GM21737 (cell line): ENCODE results near the gene CHML.

ENCODE experiments used
- ATAC-seq: cut with Tn5 transposase; IDR thresholded peaks from one replicate; pipeline ENCODE4 v1.9.1; 2021; ENCODE audit warnings: mild to moderate bottlenecking, moderate library complexity; ENCODE audit not compliant: unreplicated experiment

Gene CHML

DNA sequence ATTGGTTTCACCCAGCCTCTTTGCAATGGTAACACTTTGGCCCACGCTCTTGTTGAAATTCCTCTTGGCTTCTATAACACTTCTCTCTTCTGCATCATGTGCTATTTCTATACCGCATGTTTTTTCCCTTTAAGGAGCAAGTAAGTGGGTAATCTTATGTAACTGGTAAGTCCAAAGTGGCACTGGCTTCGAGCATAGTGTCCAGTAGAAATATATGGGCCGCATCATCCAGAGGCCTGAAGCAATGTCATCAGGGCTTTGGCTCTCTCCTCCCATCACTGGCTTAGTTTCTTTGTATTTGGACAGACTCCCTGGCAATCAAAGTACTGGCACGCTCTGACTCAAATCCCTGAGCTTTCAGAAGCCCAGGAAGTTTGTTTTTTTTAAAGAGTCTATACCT is 17.5 kb downstream of the CHML start:
- ATAC-seq = no peak

DNA sequence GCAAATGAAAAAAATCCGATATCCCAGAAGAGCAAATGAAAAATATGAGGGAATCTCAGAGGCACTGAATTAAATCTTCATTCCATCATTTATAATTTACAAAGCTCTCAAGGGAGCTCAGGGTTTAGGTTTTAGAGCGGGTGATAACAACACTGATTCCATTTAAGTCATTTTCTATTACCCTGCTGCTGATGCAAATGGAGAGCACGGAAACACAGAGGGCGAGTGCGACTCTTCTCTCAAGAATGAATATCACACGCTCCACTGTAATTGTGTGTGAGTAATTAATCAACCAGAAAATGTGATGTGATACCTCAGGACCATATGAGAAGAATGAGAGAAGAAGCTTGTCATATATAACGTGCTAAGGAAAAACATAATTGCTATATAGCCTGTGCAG is 22.7 kb downstream of the CHML start:
- ATAC-seq = no peak

DNA sequence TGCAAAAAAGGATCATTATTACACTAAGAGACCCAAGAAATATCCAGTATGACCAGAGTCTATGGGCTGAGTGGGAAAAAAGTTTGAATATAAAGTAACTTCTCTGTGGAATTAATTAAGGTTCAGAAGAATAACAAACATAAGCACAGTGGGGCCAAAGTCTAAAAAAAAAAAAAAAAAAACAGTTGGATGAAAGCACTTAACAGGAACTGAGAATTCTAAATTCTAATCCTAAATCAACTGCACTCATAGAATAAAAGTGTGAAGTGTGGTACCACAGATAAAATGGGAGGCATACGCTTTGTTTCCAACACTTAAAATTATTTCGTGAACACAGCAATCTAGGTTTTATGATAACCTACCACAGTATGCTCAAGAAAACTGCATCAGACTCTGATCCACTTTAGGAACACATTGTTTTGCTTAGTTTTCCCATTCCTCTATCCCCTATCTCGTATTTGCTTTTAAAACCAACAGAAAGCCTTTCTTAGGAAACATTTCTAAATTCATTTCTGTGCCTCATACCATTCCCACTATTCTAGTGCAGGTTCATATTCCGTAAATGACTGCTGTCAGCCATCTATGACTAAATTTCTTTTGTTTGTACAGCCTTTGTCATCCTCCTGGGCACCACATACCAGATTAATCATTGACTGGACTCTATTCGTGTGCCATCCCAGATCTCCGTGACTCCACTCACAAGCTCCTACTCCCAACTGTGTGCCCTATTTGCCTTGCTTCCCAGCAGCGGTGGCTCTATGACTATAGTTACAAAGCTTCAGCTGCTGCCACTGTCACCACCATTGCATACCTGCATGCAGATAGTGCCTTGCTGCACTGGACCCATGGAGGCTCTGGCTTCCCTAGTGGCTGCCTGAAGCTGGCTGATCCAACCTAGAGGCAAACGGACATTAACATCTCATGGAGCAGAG is 24.9 kb downstream of the CHML start:
- no peak for ATAC-seq

DNA sequence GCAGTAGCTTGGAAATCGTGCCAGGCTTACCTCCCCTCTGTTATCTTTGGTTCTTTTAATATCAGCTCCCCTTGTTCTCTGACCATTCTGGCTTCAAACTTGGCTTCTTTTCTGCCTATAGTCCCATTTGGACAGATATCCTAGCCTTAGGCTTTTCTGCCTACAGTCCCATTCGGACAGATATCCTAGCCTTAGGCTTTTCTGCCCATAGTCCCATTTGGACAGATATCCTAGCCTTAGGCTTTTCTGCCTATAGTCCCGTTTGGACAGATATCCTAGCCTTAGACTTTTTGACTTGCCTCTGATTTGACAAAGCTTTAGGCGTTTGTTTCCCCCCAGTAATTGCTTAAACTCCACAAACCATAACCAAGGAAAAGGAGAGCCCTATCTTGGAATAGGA is 25.6 kb downstream of the CHML start:
- no peak for ATAC-seq

DNA sequence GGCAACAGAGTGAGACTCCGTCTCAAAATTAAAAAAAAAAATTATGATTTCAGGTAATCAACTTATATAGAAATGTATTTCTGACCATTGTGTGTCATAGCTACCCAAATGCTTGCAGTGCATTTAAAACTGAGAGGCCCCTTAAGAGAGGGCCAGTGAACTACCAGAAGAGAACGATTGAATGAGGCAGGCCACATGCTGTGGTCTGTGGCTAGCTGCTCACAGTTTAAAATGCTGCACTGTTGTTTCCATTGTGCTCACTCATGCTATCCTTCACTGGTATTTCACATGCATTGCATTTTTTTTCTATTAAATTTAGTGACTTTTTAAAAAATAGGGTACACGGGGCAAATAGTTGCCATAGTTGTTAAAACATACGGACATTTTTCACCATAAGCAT is 26.0 kb downstream of the CHML start:
- no peak for ATAC-seq

DNA sequence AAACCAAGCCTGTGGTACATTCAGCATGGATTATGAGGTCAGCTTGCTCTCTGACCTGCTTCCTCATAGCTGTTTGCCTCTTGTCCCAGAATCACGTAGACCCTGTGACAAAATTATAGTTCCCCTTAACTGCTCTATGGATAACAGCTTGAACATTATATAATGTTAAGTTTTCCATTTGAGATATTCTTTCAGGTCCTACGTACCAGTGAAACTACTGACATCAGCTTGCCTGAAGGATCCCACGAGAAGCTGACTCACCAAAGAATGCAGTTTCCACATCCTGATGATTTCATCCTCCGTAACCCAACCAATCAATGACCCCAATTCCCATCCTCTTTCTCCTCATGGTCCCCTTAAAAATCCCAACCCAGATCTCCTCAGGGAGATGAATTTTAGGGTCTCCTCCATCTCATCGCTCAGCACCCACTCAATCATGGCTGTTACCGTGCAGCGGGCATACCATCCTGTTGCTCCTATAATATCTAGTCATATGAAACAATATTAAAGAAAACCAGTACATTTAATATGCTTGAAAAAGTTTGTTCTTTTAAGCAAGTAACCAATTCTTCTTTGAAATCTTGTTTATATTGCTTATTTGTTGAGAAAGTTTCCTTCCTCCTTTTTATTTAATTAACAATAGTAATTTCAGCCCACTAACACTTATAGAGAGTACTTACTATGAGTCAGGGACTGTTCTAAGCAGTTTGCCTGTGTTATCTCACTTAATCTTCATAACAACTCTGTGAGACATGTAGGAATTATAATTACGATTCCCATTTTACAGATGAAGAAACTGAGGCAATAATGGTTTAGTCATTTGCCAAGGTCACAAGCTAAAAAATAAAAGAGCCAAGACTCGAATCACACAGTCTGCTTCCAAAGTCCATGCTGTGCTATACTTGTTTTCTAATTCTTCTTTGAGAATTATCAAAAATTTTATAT is 27.4 kb downstream of the CHML start:
- ATAC-seq = no peak

DNA sequence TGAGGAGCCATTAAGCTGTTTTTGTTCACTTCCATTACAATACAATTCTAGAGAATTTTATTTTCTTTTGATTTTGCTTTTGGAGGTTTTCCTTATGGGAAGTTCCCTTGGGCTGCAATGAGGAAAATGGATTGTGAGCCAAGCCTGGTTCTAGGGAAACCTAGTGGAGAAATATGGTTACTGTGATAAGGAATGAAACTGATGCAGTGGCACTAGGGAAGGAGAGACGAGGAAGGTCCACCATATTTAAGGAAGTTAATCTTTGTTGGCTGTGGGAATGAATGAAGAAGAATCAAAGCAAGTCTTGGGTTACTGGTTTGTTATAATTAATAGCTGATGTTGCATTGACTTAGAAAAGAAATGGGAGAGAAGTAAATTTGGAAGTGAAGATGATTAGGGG is 28.4 kb downstream of the CHML start:
- ATAC-seq = no peak

DNA sequence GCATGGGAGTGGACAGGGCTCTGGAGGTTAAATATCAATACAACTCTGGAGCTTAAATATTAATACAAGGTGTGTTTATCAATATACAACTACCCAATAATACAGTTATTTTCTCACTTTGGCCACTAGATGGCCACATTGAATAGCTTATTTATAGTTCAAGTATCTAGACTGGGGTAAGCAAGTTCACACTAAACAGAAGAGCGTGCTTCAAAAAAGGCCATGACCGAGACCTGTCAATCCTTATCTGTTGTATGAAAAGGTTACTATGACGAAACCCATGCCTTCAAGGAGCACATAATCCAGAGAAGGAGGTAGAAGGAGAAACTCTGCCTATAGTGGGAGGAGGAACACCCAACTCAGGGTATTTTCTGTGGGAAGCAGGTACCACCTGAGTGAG is 29.1 kb downstream of the CHML start:
- ATAC-seq = peak; percentile 84

DNA sequence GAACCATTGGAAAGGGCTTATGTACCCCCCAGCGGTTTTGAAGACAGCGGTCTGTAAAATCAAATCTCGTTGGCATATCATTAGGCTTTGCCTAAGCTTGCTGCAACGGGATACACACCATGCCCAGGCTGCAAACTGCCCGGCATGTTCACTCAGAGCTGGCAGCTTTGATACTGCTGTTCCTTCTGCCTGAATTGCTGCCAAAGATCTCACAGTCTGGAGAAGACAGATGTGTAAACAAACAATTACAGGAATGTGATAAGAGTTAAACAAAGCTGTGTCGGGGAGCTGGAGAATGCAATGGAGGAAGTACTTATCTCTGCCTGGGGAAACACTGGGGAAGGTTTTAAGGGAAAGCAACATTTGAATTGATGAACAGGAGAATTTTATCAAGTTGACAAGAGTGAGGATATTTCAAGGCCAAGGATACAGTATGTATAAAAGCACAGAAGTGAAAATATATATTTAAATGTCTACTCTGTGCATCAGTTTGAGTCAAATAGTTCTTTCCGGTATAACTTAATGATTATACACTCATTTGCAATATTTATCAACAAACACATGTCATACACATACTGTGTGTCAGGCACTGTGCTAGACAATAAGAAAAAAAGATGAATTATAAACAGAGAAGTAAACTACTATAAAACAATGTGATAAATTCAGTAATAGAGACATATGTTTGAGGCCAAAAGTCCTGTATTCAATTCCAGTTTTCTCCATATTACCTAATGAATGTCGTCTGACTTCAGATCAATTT is 29.9 kb downstream of the CHML start:
- ATAC-seq = no peak

DNA sequence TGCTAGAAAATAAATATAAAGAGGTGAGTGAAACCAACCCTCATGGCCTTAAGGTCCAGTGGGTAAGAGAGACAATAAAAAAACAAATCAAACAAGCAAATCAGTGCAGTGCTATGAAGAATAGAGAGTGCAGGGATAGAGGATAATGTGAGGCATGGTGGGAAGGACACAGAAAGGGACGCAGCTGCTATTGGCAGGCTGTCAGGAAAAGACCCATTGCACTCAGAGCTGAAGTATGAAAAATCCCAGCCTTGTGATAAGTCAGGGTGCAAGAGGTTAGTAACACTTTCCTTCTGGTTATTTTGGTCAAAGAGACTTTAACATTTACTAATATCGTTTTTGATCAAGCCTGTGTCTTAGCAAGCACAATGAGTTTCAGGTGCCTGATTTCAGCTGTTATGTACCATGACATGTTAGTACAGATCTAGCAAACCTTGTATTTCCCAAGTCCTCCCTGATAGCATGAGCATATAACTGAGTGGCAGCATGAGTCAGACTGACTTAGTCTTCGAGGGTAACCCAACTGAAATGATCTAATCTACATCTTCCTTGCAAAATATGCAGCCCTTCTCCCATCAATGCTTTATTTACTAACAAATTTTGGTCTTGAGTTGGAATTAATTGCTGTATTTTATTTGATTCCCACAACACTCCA is 31.7 kb downstream of the CHML start:
- no peak for ATAC-seq

DNA sequence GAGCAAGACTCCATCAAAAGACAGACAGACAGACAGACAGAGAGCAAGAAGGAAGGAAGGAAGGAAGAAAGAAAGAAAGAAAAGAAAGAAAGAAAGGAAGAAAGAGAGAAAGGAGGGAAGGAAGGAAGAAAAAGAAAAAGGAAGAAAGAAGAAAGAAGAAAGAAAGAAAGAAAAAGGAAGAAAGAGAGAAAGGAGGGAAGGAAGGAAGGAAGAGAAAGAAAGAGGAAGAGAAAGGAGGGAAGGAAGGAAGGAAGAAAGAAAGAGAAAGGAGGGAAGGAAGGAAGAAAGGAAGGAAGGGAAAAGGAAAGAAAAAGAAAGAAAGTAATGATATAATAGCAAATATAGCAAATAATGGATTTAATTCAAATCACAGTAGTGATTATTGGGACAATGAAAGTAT is 32.7 kb downstream of the CHML start:
- ATAC-seq = no peak

DNA sequence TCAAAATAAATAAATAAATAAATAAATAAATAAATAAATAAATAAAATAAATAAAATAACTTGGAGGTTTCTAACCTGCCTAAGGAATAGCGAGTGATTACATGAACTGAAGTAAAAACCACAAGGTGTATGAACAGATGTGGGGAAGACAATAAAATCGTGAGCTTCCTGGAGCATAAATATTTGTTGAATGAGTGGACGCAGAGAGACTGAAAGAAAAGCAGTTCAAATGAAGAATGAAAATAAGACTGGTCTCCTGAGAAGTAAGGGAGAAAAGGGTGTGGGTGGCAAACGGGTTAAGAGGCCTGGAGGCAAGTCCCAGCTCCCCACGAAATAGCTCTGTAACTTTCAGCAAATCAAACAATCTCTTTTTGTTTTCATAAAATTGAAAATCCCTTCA is 33.6 kb downstream of the CHML start:
- no peak for ATAC-seq

DNA sequence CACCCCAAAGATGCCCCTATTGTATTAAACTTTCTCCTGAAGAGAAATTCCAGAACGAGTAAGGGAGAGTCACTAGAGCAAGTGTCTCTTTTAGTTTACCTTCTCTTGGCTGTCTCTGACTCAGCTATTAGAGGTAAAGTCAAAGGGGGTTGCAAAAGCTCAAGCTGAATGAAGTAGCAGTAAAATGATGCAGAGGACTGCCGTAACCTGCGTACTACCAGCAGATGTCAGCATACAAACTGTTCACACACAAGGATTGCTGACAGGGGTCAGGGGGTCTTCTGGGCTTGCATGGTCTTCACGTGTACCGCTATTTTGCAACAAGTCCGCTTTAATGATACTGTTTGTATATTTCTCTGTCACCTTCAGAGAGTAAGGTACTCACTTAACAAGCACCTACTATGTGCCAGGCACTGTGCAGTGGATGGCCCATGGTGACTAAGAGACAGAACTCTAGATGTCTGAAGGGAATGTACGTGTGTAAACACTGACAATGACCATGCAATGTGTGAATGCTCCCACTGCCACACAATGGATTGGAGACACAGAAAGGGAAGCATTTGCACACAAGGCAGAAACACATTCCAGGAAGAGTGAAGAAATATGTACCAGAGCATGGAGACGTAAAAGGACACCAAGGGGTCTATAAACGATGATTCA is 34.9 kb downstream of the CHML start:
- no peak for ATAC-seq

DNA sequence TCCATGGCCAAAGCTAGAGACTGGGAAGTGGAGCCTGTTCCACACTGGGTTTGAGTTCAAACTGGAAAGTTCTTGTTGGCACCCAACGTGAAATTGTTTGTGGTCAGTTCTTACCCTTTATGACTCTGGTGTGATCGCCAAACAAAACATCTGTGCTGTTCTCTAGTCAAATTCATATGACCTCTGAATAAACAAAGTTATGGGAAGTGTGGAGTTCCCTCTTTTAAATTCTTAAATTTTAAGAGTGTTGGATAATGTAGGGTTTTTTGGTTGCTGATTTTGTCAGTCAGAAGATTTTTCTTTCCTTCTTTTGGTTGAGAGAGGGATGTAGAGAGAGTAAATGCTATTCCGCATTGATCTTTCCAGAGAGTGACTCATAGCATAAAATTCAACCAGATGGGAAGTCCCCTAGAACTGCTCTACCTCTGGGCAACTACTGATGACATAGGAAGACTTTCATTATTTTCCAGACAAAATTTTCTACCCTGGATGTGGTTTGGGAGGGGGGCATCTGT is 36.4 kb downstream of the CHML start:
- ATAC-seq = no peak

DNA sequence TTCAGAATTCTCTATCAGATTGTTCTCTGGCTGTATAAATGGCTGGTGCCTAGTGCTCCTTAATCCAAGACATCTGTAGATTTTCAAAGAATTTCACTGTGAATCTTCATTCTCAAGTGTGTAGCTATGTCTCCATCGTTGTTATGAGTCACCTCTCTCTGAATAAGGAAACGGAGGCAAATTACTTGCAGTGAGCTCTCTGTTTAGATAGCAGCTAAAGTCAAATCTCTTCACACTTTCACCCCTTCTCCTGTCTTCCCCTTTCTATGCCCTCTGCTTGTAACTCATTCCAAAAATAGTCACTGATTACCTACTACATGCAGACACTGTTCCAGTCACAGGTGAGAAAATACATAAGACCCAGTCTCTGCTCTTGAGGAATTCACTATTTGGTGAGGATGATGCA is 39.7 kb downstream of the CHML start:
- ATAC-seq = peak; percentile 84

DNA sequence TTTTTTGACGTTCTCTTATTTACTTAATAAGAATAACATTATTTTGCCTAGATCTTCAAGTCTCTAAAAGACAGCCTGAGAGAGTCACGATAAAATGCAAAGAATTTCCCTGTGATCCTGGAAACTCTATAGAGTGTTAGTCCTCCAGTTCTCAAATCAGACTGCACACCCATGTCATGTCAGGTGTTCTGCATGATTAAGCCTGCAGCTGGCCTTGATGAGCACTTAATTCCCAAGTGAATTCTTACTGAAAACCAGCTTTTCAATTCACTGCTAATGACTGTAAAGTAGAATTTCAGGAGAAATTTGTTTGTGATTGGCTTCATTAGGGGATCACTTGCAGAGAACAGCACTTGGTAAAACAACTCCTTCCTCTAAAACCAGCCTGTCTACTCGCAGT is 41.9 kb downstream of the CHML start:
- peak; percentile 43 for ATAC-seq

DNA sequence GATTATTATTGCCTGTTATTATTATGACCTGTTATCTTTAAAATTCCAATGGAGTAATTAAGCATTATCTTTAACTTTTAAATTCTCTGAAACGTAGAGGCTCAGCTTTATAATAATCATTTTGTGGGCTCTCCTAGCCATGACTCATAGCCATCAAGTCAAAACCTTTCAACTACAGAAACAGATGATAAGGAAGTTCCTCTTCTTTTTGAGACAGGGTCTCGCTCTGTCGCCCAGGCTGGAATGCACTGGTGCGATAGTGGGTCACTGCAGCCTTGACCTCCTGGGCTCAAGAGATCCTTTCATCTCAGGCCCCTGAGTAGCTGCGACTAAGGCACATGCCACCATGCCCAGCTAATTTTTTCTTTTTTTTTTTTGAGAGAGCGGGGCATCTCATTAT is 43.5 kb downstream of the CHML start:
- ATAC-seq = no peak

DNA sequence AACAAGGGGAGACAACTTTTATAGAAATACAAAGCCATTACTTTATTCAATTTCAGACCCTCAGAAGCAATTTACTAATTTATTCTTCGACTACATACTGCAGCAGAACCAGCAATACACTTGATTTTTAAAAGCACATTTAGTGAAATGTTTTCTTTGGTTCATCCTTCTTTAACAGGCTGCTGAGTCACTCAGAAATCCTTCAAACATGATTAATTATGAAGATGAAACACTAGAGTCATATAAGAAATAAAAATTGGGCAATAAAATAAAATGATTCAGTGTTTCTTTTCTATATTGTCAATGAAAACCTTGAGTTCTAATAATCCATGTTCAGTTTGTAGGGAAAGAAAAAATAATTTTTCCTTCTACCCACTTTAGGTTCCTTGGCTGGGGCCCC is 47.0 kb downstream of the CHML start:
- ATAC-seq = no peak

DNA sequence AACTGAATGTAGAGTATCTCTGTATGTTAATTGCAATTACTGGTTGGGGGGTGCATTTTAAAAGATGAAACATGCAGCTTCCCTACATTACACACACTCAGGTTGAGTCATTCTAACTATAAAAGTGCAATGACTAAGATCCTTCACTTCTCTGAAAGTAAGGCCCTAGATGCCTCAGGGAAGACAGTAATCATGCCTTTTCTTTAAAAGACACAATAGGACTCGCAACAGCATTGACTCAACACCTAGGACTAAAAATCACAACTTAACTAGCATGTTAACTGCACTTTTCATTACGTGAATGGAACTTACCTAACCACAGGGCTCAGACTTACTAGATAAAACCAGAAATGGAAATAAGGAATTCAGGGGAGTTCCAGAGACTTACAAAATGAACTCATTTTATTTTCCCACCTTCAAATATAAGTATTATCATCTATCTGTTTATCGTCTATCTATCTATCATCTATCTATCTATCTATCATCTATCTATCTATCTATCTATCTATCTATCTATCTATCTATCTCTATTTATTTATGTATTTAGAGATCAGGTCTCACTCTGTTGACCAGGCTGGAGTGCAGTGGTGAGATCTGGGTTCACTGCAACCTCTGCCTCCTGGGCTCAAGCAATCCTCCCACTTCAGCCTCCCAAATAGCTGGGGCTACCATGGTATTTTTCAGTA is 47.8 kb downstream of the CHML start:
- peak; percentile 51 for ATAC-seq
